OCI-LY3 (cell line): Measurements from ENCODE around the gene C17orf50.

Experiments used
- EZH2phosphoT487 ChIP-seq: fragments of 200-600 bp; shearing (Covaris generic); IDR thresholded peaks from 2 replicates; pipeline ENCODE4 v1.6.1; 2018; ENCODE audit warnings: antibody characterized with exemption, mixed run types, low read depth
- TF ChIP-seq, protein P1 (sequence below): fragments of 200-600, 300-600 bp; sonication (generic); IDR thresholded peaks from 2 replicates; pipeline ENCODE4 v1.5.1; 2014; ENCODE audit warnings: antibody characterized with exemption, low read length, low read depth

- TF ChIP-seq, protein P1, sequence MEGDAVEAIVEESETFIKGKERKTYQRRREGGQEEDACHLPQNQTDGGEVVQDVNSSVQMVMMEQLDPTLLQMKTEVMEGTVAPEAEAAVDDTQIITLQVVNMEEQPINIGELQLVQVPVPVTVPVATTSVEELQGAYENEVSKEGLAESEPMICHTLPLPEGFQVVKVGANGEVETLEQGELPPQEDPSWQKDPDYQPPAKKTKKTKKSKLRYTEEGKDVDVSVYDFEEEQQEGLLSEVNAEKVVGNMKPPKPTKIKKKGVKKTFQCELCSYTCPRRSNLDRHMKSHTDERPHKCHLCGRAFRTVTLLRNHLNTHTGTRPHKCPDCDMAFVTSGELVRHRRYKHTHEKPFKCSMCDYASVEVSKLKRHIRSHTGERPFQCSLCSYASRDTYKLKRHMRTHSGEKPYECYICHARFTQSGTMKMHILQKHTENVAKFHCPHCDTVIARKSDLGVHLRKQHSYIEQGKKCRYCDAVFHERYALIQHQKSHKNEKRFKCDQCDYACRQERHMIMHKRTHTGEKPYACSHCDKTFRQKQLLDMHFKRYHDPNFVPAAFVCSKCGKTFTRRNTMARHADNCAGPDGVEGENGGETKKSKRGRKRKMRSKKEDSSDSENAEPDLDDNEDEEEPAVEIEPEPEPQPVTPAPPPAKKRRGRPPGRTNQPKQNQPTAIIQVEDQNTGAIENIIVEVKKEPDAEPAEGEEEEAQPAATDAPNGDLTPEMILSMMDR: no peak
- no peak for TF ChIP-seq EZH2phosphoT487
These were observed 51.1 kb downstream of the C17orf50 start for GRCh38 chr17:35811759-35812158.
